ENCODE data around the gene ARID2. TPM values are rescaled to one million over a fixed set of nuclear protein-coding genes. Genes with fewer than 3 reads are reported as not detected.

Gene ARID2
- total and polyA plus RNA-seq, 8 donors, result 29.2 to 42.6 (median 34.1) TPM

GRCh38 chr12:45853550-45853949, 124.0 kb downstream of the ARID2 start:
- TF ChIP-seq CTCF (IDR thresholded peaks at IDR 0.05), result no peak
- Histone ChIP-seq H3K36me3 (peaks cover 0 to 36% of the 10 kb centered on the region in 2 donors), H3K27ac (no peak overlapping the region), H3K4me1 (no peaks in the 10 kb centered on the region), H3K4me3 (no peak overlapping the region), H3K27me3 (no peaks in the 10 kb centered on the region), H3K9me3 (no peaks in the 10 kb centered on the region)
- DNase-seq (no peak), ATAC-seq (no peak)
- intact Hi-C loops (cut with DNase I), result no loop called here

GRCh38 chr12:45863332-45863731, 133.8 kb downstream of the ARID2 start:
- ATAC-seq (peak; percentile 57), DNase-seq (no peak)
- no peak for TF ChIP-seq CTCF (IDR thresholded peaks at IDR 0.05)
- Histone ChIP-seq H3K27ac (no peak overlapping the region), H3K27me3 (no peaks in the 10 kb centered on the region), H3K4me3 (no peak overlapping the region), H3K4me1 (no peaks in the 10 kb centered on the region), H3K9me3 (no peaks in the 10 kb centered on the region), H3K36me3 (peaks cover 0 to 29% of the 10 kb centered on the region in 2 donors)
- intact Hi-C loops (cut with DNase I), result no loop called here

GRCh38 chr12:45866299-45866698, 136.8 kb downstream of the ARID2 start:
- no peak for TF ChIP-seq CTCF (IDR thresholded peaks at IDR 0.05)
- intact Hi-C loops (cut with DNase I), result no loop called here
- Histone ChIP-seq H3K4me3 (no peak overlapping the region), H3K27ac (no peak overlapping the region), H3K36me3 (peaks cover 0 to 47% of the 10 kb centered on the region in 2 donors), H3K9me3 (no peaks in the 10 kb centered on the region), H3K4me1 (no peaks in the 10 kb centered on the region), H3K27me3 (no peaks in the 10 kb centered on the region)
- ATAC-seq, result no peak
- no peak for DNase-seq

- Histone ChIP-seq H3K9me3 (no peaks in the 10 kb centered on the region), H3K4me1 (no peaks in the 10 kb centered on the region), H3K36me3 (peaks cover 0 to 76% of the 10 kb centered on the region in 2 donors), H3K27me3 (no peaks in the 10 kb centered on the region), H3K4me3 (no peak overlapping the region), H3K27ac (no peak overlapping the region)
- TF ChIP-seq CTCF (IDR thresholded peaks at IDR 0.05), result no peak
- ATAC-seq, result no peak
- intact Hi-C loops (cut with DNase I), result no loop called here
- no peak for DNase-seq
Measured at GRCh38 chr12:45872446-45872845, 142.9 kb downstream of the ARID2 start.

- Histone ChIP-seq H3K4me3 (no peak overlapping the region), H3K9me3 (no peaks in the 10 kb centered on the region), H3K4me1 (peaks cover 0 to 11% of the 10 kb centered on the region in 2 donors), H3K27me3 (no peaks in the 10 kb centered on the region), H3K36me3 (peaks cover 0 to 58% of the 10 kb centered on the region in 2 donors), H3K27ac (no peak overlapping the region)
- no peak for TF ChIP-seq CTCF (IDR thresholded peaks at IDR 0.05)
- no peak for DNase-seq
- ATAC-seq, result no peak
- intact Hi-C loops (cut with DNase I), result no loop called here
Measured at GRCh38 chr12:45877069-45877468, 147.6 kb downstream of the ARID2 start.
